GM21529 (cell line): ENCODE results near the gene FSCB.
"Not testable (repeated sequence)": the region's sequence is repeated elsewhere in the genome, so short reads cannot be mapped to it uniquely, and the experiment has no call there.

ENCODE experiments used
- ATAC-seq: cut with Tn5 transposase; IDR thresholded peaks from one replicate; pipeline ENCODE4 v1.9.1; 2021; ENCODE audit not compliant: unreplicated experiment

Gene FSCB, protein sequence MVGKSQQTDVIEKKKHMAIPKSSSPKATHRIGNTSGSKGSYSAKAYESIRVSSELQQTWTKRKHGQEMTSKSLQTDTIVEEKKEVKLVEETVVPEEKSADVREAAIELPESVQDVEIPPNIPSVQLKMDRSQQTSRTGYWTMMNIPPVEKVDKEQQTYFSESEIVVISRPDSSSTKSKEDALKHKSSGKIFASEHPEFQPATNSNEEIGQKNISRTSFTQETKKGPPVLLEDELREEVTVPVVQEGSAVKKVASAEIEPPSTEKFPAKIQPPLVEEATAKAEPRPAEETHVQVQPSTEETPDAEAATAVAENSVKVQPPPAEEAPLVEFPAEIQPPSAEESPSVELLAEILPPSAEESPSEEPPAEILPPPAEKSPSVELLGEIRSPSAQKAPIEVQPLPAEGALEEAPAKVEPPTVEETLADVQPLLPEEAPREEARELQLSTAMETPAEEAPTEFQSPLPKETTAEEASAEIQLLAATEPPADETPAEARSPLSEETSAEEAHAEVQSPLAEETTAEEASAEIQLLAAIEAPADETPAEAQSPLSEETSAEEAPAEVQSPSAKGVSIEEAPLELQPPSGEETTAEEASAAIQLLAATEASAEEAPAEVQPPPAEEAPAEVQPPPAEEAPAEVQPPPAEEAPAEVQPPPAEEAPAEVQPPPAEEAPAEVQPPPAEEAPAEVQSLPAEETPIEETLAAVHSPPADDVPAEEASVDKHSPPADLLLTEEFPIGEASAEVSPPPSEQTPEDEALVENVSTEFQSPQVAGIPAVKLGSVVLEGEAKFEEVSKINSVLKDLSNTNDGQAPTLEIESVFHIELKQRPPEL

GRCh38 chr14:44507183-44507582, at the start of gene FSCB:
TSS of gene FSCB (minus strand) at chr14:44507283. CDS start at chr14:44506987, 296 bp downstream.
- ATAC-seq, result no peak

- ATAC-seq, result no peak
Observed at GRCh38 chr14:44531658-44532057, 24.6 kb upstream of the FSCB start.

- no peak for ATAC-seq
Observed at GRCh38 chr14:44530475-44530874, 23.4 kb upstream of the FSCB start.

GRCh38 chr14:44529026-44529425, 21.9 kb upstream of the FSCB start:
- no peak for ATAC-seq

DNA sequence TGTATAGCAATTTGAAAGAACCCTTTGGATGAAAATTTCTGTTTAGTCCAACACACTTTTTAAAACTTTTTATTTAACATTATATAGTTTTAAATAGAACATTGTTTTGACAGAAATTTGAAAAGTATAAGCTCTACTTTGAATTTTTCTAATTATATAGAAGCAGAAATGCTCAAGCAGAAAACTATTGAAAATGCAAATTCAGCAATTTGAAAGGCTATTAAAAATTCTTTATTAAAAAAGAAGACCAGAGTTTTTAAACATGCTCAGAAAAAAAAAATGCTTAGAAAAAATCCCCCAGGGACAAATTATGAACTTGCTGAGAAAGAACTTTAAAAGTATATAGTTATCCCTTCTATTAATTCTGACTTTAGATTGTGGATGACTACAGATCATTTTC, 21.1 kb upstream of the FSCB start:
- ATAC-seq, result no peak

- no peak for ATAC-seq
Observed at GRCh38 chr14:44525237-44525636, 18.2 kb upstream of the FSCB start.

DNA sequence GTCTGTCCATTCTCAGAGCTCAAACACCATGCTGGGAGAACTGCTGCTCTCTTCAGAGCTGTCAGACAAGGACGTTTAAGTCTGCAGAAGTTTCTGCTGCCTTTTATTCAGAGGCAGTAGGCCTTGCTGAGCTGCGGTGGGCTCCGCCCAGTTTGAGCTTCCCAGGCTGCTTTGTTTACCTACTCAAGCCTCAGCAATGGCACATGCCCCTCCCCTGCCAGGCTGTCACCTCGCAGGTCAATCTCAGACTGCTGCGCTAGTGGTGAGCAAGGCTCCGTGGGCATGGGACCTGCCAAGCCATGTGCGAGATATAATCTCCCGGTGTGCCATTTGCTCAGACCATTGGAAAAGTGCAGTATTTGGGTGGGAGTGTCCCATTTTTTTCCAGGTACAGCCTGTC, 8.6 kb upstream of the FSCB start:
- not testable (repeated sequence) for ATAC-seq

DNA sequence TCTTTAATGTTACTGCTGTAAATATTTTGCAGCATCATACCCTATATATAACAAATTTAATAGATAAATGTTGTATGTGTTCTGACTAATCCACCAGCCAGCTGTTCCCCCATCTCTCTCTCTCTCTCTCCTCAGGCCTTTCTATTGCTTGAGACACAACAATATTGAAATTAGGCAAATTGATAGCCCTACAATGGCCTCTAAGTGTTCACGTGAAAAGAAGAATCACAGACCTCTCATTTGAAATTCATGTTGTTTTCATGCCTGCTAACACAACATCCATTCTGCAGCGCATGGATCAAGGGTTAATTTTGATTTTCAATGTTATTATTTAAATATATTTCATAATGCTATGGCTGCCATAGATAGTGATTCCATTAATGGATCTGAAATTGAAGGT, 1.8 kb upstream of the FSCB start:
- no peak for ATAC-seq

DNA sequence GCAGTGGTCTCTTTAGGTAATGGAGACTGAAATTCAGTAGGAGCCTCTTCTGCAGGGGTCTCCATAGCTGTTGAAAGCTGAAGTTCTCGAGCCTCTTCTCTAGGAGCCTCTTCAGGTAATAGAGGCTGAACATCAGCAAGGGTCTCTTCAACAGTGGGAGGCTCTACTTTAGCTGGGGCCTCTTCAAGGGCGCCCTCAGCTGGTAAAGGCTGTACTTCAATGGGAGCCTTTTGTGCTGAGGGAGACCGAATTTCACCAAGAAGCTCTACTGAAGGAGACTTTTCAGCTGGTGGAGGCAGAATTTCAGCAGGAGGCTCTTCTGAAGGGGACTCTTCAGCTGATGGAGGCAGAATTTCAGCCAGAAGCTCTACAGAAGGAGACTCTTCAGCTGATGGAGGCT, 1.5 kb downstream of the FSCB start:
- no peak for ATAC-seq

DNA sequence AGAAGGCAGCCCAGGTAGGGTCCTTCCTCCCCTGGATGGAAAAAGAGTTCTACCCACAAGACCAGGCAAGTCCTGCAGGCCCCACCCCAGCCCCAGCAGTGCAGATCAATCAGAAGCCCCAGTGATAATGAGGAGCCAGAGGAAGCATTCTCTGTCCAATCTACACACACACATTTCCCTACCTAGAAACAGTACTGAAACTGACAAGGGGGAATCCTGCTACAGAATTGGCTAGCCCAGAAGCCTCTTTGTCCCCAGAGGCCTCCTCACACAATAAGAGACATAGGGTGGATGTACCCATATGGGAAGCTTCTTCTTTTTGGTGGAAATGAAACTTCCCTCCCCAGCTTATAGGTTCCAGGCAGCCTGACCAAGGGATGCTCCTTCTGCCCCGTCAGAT, 9.9 kb downstream of the FSCB start:
- no peak for ATAC-seq

DNA sequence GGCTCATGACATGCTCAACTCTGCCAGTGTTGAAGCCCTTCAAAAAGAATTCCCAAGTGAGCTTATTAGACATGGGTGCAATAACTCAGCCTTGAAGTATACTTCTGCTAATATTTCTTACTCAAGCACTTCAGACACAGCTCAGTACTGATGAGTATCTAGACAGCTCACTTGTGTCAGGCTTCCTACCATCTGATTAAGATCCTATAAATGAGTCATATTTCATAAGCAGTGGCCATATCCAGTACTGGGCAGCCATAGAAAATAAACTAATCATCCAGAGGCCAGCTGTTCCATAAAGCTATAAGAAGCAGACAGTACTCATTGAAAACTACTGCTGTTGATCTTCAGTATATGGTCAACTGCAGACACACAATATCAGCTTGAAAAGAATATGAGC, 12.9 kb downstream of the FSCB start:
- no peak for ATAC-seq

GRCh38 chr14:44490966-44491365, 16.1 kb downstream of the FSCB start:
- no peak for ATAC-seq

DNA sequence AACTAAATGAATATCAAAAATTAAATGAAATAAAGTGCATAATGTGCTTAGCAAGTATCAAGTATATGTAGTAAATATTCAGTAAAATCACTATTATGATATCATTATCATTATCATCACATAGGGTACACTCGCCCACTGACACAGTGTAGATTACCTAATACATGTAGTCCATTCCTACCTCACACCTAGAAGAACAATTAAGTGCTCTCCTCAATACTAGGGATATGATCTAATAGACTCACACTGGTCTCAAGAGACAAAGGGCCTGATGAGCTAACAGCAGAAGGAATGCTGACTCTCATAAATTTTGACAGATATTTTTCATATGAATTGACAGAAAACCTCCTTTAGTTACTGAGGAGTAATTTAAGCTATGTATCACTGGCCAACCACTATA, 29.1 kb downstream of the FSCB start:
- ATAC-seq, result no peak

GRCh38 chr14:44468771-44469170, 38.3 kb downstream of the FSCB start:
- ATAC-seq, result no peak

GRCh38 chr14:44463356-44464004, 43.6 kb downstream of the FSCB start:
- ATAC-seq, result no peak

DNA sequence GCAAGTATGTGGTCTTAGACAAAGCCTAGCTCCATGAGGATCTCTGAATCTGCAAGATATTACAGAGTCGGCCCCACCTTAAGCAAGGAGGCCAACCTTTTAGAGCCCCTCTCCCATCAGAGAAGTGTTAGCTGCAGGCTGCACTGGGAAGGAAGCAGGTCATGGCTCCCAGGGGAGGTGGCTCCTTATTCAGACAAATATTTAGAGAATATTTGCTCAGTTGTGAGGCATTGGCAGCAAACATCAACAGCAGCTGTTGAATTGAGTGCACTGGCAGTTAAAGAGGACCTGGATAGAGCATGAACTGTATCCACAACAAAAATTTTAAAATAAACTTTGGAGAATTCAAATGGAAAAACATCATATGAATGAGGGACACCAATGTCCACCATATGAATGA, 44.7 kb downstream of the FSCB start:
- ATAC-seq, result no peak

GRCh38 chr14:44461811-44462210, 45.3 kb downstream of the FSCB start:
- ATAC-seq, result no peak
